Hematopoietic multipotent progenitor cell treated with erythropoietin and hydrocortisone succinate and interleukin-3 and kit ligand, for 8 days (in vitro differentiated cells): ENCODE results near the gene ADAMTS17.
"Not testable (repeated sequence)": the region's sequence is repeated elsewhere in the genome, so short reads cannot be mapped to it uniquely, and the experiment has no call there.

Source experiments
- DNase-seq: peaks from one replicate; pipeline ENCODE4 v3.0.0-alpha.2; 2015

ADAMTS17 gene

GRCh38 chr15:99926532-99926931, 415.2 kb downstream of the ADAMTS17 start:
- DNase-seq, result not testable (repeated sequence)

DNA sequence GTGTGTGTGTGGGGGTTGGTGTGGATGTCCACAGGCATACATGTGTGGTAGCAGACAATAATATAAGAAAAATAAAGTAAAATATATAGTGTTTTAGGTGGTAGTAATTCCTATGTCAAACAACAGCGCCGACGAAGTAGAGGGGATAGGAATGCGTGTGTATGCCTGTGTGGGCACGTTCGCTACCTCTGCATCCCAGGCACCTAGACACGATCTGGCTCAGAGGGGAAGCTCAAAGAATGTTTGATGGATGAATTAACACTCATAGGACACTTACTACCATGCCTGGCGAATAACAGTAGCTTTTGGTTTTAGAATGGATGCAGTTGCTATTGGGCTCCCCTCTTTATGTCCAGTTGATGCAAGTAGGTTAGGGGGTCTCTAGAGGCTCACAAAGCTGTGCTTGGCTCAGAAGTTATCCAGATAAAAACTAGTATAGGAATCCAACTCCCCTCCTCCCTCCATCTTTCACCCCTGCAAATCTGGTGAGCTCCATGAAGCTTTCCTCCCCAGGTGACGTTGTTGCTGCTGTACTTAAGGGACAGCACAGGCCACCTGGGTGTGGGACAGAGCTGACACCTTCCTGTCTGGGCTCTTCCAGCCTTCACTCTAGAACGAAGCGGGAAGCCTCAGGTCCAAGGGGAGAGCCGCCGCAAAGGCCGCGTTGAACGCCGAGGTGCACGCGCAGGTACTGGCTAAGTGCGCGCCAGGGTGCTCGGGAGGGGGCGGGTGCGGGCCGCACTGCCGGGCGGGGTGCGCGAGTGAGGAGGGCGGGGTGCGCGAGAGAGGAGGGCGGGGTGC, 415.9 kb downstream of the ADAMTS17 start:
- peak; percentile 36 for DNase-seq

- DNase-seq, result no peak
Measured at GRCh38 chr15:99923711-99924110, 418.1 kb downstream of the ADAMTS17 start.
